Middle frontal gyrus (tissue), 1 donor: Measurements from ENCODE around the gene SLF1.

ENCODE experiments used
- DNase-seq: peaks from one replicate; pipeline ENCODE4 v3.0.0-alpha.2; 2015; ENCODE audit warnings: low spot score; ENCODE audit errors: extremely low spot score

The SLF1 gene

GRCh38 chr5:94660506-94660905, 42.0 kb downstream of the SLF1 start:
- DNase-seq: no peak

- no peak for DNase-seq
These were observed 42.6 kb downstream of the SLF1 start for GRCh38 chr5:94661086-94661485.

GRCh38 chr5:94667937-94668336, 49.5 kb downstream of the SLF1 start:
- DNase-seq: no peak

GRCh38 chr5:94670726-94671125, 52.3 kb downstream of the SLF1 start:
- DNase-seq: no peak

GRCh38 chr5:94672746-94673145, 54.3 kb downstream of the SLF1 start:
- no peak for DNase-seq

- DNase-seq: no peak
These were observed 56.3 kb downstream of the SLF1 start for GRCh38 chr5:94674490-94675382.

GRCh38 chr5:94675965-94676618, 57.6 kb downstream of the SLF1 start:
- DNase-seq: no peak

- no peak for DNase-seq
These were observed 64.5 kb downstream of the SLF1 start for GRCh38 chr5:94682814-94683520.

- DNase-seq: no peak
These were observed 71.4 kb downstream of the SLF1 start for GRCh38 chr5:94689908-94690307.

GRCh38 chr5:94690778-94691177, 72.3 kb downstream of the SLF1 start:
- DNase-seq: no peak

GRCh38 chr5:94691291-94691690, 72.8 kb downstream of the SLF1 start:
- no peak for DNase-seq

- DNase-seq: no peak
These were observed 73.5 kb downstream of the SLF1 start for GRCh38 chr5:94691949-94692348.

GRCh38 chr5:94692581-94692980, 74.1 kb downstream of the SLF1 start:
- no peak for DNase-seq

GRCh38 chr5:94693043-94693822, 74.8 kb downstream of the SLF1 start:
- DNase-seq: no peak

GRCh38 chr5:94693845-94694370, 75.4 kb downstream of the SLF1 start:
- no peak for DNase-seq

- DNase-seq: no peak
These were observed 76.2 kb downstream of the SLF1 start for GRCh38 chr5:94694671-94695070.

- DNase-seq: no peak
These were observed 79.7 kb downstream of the SLF1 start for GRCh38 chr5:94698197-94698596.

- no peak for DNase-seq
These were observed 81.1 kb downstream of the SLF1 start for GRCh38 chr5:94699562-94699961.

GRCh38 chr5:94700592-94700991, 82.1 kb downstream of the SLF1 start:
- DNase-seq: no peak

- DNase-seq: no peak
These were observed 84.3 kb downstream of the SLF1 start for GRCh38 chr5:94702729-94703128.

- DNase-seq: no peak
These were observed 87.0 kb downstream of the SLF1 start for GRCh38 chr5:94705427-94705826.
